ENCODE results near the gene HDAC4. TPM values are rescaled to one million over a fixed set of nuclear protein-coding genes. Genes with fewer than 3 reads are reported as not detected.

The HDAC4 gene
- total and polyA plus RNA-seq, 2 of the 8 experiments (the other 6 are each of a cell fraction or from before 2014, with no cell fraction given), result 15.4 to 31.5 TPM

GRCh38 chr2:239202343-239202742 is 198.5 kb downstream of the HDAC4 start (continued):
- TF ChIP-seq NANOG (IDR thresholded peaks at IDR 0.05; ENCODE audit: insufficient read depth, low read depth, low read length, poor library complexity, severe bottlenecking), result no peak
- no peak for TF ChIP-seq TCF12 (IDR thresholded peaks at IDR 0.05; ENCODE audit: low read depth, low read length)
- no peak for TF ChIP-seq RNF2 (IDR thresholded peaks at IDR 0.05; ENCODE audit: borderline replicate concordance, low read depth, low read length, missing control alignments, poor library complexity, severe bottlenecking)
- TF ChIP-seq SAP30 (IDR thresholded peaks at IDR 0.05; ENCODE audit: insufficient read depth, insufficient replicate concordance, low read length), result no peak

All from H1 (cell line).